Measurements from ENCODE around the gene TOX2.

Gene TOX2

DNA sequence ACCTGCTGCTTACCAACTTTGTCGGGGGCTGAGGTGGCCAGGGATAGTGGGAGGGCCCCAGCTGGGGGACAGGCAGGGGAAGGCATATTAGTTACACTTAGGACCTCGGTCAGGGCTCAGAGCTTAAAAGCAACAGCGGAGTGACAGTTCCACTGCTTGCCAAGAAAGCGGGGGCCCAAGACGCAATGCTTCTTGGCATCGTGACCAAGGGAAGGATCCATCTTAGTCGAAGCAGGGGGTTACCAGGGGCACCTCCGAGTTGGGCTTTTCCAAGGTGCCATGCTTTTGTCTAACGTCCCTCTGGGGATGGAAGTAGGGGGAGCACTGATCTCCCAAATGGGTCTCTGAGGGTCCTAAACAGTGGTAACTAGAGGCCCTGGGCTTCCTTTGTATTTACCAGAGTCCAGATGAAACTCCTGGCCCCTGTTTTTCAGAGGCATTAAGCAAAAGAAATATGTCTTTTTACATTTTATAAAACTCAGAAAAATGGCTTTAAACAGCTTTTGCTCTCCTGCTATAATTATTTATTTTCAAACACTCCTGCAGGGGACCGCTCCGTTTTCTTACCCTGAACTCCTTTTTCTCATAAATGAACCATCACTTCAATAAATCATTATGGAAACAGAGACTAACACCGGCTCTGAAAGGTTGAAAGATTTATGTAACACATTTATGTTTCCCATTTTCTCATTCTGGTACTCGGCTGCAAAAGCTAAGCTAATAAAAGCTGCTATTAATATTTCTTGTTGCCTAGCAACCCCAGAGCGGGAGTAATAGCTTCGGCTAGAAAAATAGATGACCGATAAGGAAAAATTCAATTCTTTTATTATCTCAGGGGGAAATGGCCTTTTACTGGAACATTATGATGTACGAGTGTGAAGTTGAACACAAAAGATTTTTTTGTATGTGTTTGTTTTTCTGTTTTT, 100.4 kb downstream of the TOX2 start:
- H3K27me3 ChIP-seq = no peaks in the 10 kb centered on the region
- TF ChIP-seq, protein P1, sequence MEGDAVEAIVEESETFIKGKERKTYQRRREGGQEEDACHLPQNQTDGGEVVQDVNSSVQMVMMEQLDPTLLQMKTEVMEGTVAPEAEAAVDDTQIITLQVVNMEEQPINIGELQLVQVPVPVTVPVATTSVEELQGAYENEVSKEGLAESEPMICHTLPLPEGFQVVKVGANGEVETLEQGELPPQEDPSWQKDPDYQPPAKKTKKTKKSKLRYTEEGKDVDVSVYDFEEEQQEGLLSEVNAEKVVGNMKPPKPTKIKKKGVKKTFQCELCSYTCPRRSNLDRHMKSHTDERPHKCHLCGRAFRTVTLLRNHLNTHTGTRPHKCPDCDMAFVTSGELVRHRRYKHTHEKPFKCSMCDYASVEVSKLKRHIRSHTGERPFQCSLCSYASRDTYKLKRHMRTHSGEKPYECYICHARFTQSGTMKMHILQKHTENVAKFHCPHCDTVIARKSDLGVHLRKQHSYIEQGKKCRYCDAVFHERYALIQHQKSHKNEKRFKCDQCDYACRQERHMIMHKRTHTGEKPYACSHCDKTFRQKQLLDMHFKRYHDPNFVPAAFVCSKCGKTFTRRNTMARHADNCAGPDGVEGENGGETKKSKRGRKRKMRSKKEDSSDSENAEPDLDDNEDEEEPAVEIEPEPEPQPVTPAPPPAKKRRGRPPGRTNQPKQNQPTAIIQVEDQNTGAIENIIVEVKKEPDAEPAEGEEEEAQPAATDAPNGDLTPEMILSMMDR (IDR thresholded peaks at IDR 0.05; ENCODE audit: low read depth, low read length) = no peak
- no peak for DNase-seq
- no peaks in the 10 kb centered on the region for H3K9me3 ChIP-seq
- peaks cover 43% of the 10 kb centered on the region for H3K4me1 ChIP-seq
- H3K36me3 ChIP-seq = no peaks in the 10 kb centered on the region
- peak overlapping the region; percentile 10 for H3K4me3 ChIP-seq (ENCODE audit: low read depth, low read length)

GRCh38 chr20:44015733-44016103, 101.1 kb downstream of the TOX2 start:
- no peaks in the 10 kb centered on the region for H3K9me3 ChIP-seq
- peaks cover 38% of the 10 kb centered on the region for H3K4me1 ChIP-seq
- H3K27me3 ChIP-seq = no peaks in the 10 kb centered on the region
- TF ChIP-seq, protein P1 (IDR thresholded peaks at IDR 0.05; ENCODE audit: low read depth, low read length) = no peak
- peak overlapping the region; percentile 10 for H3K4me3 ChIP-seq (ENCODE audit: low read depth, low read length)
- DNase-seq = no peak
- H3K36me3 ChIP-seq = no peaks in the 10 kb centered on the region

- Histone ChIP-seq H3K9me3 (no peaks in the 10 kb centered on the region), H3K36me3 (no peaks in the 10 kb centered on the region), H3K4me3 (ENCODE audit: low read depth, low read length) (no peak overlapping the region), H3K4me1 (peaks cover 30% of the 10 kb centered on the region), H3K27me3 (no peaks in the 10 kb centered on the region)
- TF ChIP-seq, protein P1 (IDR thresholded peaks at IDR 0.05; ENCODE audit: low read depth, low read length) = no peak
- no peak for DNase-seq
These were observed 101.9 kb downstream of the TOX2 start for GRCh38 chr20:44016525-44016924.

DNA sequence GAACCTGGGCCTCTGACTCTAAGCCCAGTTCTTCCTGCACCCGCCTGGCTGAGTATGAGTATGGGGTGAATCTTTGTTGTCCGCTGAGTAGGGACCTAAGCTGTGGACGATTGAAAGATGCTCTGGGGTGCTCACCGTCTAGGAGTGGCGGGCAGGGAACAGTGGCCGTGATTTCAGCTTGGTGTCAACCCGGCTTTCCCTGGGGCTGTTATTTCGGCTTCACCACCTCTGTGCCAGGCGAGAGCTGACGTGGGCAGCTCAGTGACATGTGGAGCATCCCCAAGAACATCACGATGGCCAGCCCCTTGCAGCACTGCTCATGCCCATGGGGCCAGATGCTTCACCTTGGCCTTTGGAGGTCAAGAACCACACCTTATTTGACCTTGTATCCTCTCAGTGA, 102.6 kb downstream of the TOX2 start:
- no peak overlapping the region for H3K4me3 ChIP-seq (ENCODE audit: low read depth, low read length)
- TF ChIP-seq, protein P1 (IDR thresholded peaks at IDR 0.05; ENCODE audit: low read depth, low read length) = no peak
- no peak for DNase-seq
- no peaks in the 10 kb centered on the region for H3K9me3 ChIP-seq
- no peaks in the 10 kb centered on the region for H3K36me3 ChIP-seq
- no peaks in the 10 kb centered on the region for H3K27me3 ChIP-seq
- H3K4me1 ChIP-seq = peaks cover 26% of the 10 kb centered on the region

- H3K27me3 ChIP-seq = no peaks in the 10 kb centered on the region
These were observed 103.2 kb downstream of the TOX2 start for GRCh38 chr20:44017905-44018258.

More at GRCh38 chr20:44017905-44018258, 103.2 kb downstream of the TOX2 start:
- peaks cover 23% of the 10 kb centered on the region for H3K4me1 ChIP-seq
- DNase-seq = no peak
- H3K9me3 ChIP-seq = no peaks in the 10 kb centered on the region
- H3K36me3 ChIP-seq = no peaks in the 10 kb centered on the region
- TF ChIP-seq, protein P1 (IDR thresholded peaks at IDR 0.05; ENCODE audit: low read depth, low read length) = no peak
- H3K4me3 ChIP-seq (ENCODE audit: low read depth, low read length) = no peak overlapping the region; the same call in 1 of the 2 replicates

All from BE2C (cell line).